Type B pancreatic cell (in vitro differentiated cells): ENCODE data around the gene CYTH4. TPM values are rescaled to one million over a fixed set of nuclear protein-coding genes. Genes with fewer than 3 reads are reported as not detected.
A peak's percentile ranks its signal among the peaks of the same experiment; 100 is the strongest.

Experiments used
- DNase-seq: peaks from one replicate; pipeline ENCODE4 v3.0.0; 2021; ENCODE audit warnings: mixed read lengths; ENCODE audit not compliant: unreplicated experiment; ENCODE audit errors: extremely low spot score
- H3K27ac Mint-ChIP-seq: 2 replicates; pipeline ENCODE4 v1.8.0; 2021; ENCODE audit warnings: mild to moderate bottlenecking, mixed read lengths
- H3K27me3 Mint-ChIP-seq: 2 replicates; pipeline ENCODE4 v1.8.0; 2021; ENCODE audit warnings: mixed read lengths
- H3K36me3 Mint-ChIP-seq: 2 replicates; pipeline ENCODE4 v1.8.0; 2021; ENCODE audit warnings: mixed read lengths
- H3K4me1 Mint-ChIP-seq: one replicate; pipeline ENCODE4 v1.8.0; 2021; ENCODE audit warnings: mixed read lengths; ENCODE audit not compliant: unreplicated experiment
- H3K4me3 Mint-ChIP-seq: 2 replicates; pipeline ENCODE4 v1.8.0; 2021; ENCODE audit warnings: mild to moderate bottlenecking, mixed read lengths
- H3K9me3 Mint-ChIP-seq: 2 replicates; pipeline ENCODE4 v1.8.0; 2021; ENCODE audit warnings: mixed read lengths
- CTCF ChIP-seq: fragments of 200-600 bp; sonication (generic); conservative IDR thresholded peaks from 2 replicates; pipeline ENCODE4 v1.5.0; 2021; ENCODE audit warnings: antibody characterized with exemption, mild to moderate bottlenecking
- total RNA-seq: library from RNA; stranded (reverse); gene quantifications from 2 replicates; pipeline ENCODE4 v1.2.1, GENCODE V29; 2021; ENCODE audit warnings: low replicate concordance

Gene CYTH4
- total RNA-seq, 1 donor from 2014 or later = not detected

- DNase-seq = no peak
- no peak overlapping the region for H3K27ac Mint-ChIP-seq
- peaks cover 27% of the 10 kb centered on the region for H3K27me3 Mint-ChIP-seq
- peaks cover 6% of the 10 kb centered on the region for H3K4me1 Mint-ChIP-seq
- peak overlapping the region; percentile 43 for H3K4me3 Mint-ChIP-seq
- peaks cover 4% of the 10 kb centered on the region for H3K9me3 Mint-ChIP-seq
- no peak for TF ChIP-seq CTCF
- no peaks in the 10 kb centered on the region for H3K36me3 Mint-ChIP-seq
Measured at GRCh38 chr22:37266581-37267134, 15.7 kb upstream of the CYTH4 start.

- DNase-seq = no peak
Measured at GRCh38 chr22:37267135-37267587, 15.1 kb upstream of the CYTH4 start.

GRCh38 chr22:37267661-37268413, 14.5 kb upstream of the CYTH4 start:
- H3K27me3 Mint-ChIP-seq = peaks cover 21% of the 10 kb centered on the region
- no peak for DNase-seq
- no peak overlapping the region for H3K27ac Mint-ChIP-seq
- peaks cover 6% of the 10 kb centered on the region for H3K4me1 Mint-ChIP-seq
- H3K36me3 Mint-ChIP-seq = no peaks in the 10 kb centered on the region
- peaks cover 4% of the 10 kb centered on the region for H3K9me3 Mint-ChIP-seq
- TF ChIP-seq CTCF = no peak
- H3K4me3 Mint-ChIP-seq = no peak overlapping the region

More at GRCh38 chr22:37267135-37267587, 15.1 kb upstream of the CYTH4 start:
- Mint-ChIP-seq H3K36me3 (no peaks in the 10 kb centered on the region), H3K4me1 (peaks cover 6% of the 10 kb centered on the region), H3K4me3 (peak overlapping the region; percentile 70), H3K27ac (peak overlapping the region; percentile 48), H3K9me3 (peaks cover 4% of the 10 kb centered on the region), H3K27me3 (peaks cover 27% of the 10 kb centered on the region)
- peak; percentile 88 for TF ChIP-seq CTCF

- Mint-ChIP-seq H3K9me3 (peaks cover 4% of the 10 kb centered on the region), H3K4me1 (peaks cover 6% of the 10 kb centered on the region), H3K27me3 (peaks cover 21% of the 10 kb centered on the region), H3K36me3 (no peaks in the 10 kb centered on the region), H3K4me3 (no peak overlapping the region), H3K27ac (no peak overlapping the region)
- no peak for DNase-seq
- TF ChIP-seq CTCF = no peak
Measured at GRCh38 chr22:37269936-37270678, 12.2 kb upstream of the CYTH4 start.

GRCh38 chr22:37270928-37271650, 11.2 kb upstream of the CYTH4 start:
- no peak for TF ChIP-seq CTCF
- no peaks in the 10 kb centered on the region for H3K9me3 Mint-ChIP-seq
- H3K4me3 Mint-ChIP-seq = no peak overlapping the region
- no peaks in the 10 kb centered on the region for H3K36me3 Mint-ChIP-seq
- peaks cover 6% of the 10 kb centered on the region for H3K4me1 Mint-ChIP-seq
- no peak overlapping the region for H3K27ac Mint-ChIP-seq
- H3K27me3 Mint-ChIP-seq = peaks cover 18% of the 10 kb centered on the region
- DNase-seq = no peak
